NCI-H2029 (cell line): ENCODE results near the gene NLN.
"Not testable (repeated sequence)": the region's sequence is repeated elsewhere in the genome, so short reads cannot be mapped to it uniquely, and the experiment has no call there.

Experiments used
- DNase-seq: peaks from one replicate; lab custom pipeline; 2025; lab: John Stamatoyannopoulos, UW

Gene NLN

DNA sequence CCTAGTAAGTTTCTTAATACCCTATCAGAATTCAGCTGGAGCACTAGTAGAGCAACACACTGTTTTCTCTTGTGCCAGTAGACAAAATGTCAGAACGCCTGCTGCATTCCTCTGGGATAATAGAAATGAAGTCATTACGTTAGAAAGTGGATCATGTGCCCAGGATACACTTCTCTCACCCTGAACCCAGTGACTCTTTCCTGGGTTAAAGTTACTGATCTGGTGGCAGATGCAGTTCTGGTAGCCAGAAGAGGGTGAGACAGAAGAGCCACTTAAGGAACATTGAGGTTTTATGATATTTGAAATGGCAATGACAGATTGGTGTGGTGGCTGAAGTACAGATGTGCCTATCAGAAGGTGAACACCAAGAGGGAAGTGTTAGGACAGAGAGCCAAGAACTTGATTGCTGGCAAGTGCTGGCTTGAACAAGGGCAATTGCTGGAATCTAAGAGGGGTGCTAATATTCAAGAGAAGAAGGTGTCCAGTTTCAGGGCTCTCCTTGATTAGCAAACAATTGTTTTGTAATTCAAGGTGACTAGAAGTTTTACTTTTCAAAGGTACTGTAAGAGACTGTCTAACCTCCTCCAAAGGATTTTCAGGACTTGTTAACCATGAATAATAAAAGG, 110.7 kb downstream of the NLN start:
- DNase-seq: peak; percentile 17

DNA sequence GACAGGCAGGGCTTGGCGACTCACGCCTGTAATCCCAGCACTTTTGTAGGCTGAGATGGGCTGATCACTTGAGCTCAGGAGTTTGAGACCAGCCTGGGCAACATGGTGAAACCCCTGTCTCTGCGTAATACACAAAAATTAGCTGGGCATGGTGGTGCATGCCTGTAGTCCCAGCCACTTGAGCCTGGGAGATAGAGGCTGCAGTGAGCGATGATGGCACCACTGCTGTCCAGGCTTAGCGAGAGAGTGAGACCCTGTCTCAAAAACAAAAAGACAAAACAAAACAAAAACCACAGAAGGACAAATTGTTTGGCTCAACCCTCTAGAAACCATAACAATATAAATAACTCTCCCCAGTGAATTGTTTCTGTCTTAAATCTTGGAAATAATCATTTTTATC, 111.8 kb downstream of the NLN start:
- DNase-seq: no peak

DNA sequence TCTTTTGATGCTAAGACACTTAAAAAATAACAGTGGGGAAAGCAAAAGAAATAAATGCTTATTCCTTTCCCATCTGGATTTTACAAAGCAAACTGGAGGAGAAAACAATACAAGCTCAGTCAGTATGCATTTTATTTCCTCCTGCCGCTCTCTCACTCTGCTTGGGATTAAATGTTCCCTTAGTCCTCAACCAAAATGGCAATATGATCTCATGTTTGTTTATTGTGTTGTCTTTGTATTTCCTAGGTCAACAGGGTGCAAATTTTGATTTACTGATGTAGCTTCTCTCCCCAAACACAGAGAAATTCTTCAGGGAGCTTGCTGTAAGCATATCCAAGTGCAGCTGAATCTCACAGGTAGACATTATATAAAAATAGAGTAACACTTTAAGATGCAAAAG, 112.3 kb downstream of the NLN start:
- peak; percentile 15 for DNase-seq

DNA sequence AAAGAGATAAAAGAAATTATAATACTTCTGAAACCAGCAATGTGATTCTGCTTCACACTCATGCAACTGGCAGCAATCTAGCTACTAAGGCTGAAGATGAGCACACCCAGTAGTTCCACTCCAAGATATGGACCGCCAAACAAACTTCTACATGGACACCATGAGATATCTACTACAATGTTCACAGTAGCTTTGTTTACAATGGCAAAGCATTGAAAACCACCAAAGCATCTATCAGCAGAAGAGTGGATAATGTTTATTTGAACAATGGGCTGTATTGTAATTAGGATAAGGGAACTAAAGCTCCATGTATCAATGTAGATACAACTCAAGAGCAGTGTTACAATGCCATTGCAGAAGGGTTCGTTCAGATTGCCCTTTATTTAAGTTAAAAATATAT, 113.2 kb downstream of the NLN start:
- peak; percentile 53 for DNase-seq

DNA sequence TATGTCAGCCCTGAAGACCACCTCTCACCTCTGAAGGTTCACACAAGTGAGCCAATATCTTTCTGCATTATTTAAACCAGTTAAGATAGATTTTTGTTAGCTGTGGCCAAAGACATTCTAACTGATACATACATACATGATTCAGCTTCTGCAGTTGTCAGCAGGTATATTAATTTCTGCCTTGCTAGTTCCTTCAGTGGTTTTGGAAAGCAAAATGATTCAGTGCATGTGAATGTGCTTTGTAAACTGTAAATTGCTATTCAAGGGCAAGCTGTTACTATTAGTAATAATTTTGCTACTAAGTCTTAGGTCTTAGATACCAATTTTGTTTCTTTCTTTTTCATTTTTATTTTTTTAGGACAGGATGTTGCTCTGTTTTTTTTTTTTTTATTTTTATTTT, 115.1 kb downstream of the NLN start:
- no peak for DNase-seq

DNA sequence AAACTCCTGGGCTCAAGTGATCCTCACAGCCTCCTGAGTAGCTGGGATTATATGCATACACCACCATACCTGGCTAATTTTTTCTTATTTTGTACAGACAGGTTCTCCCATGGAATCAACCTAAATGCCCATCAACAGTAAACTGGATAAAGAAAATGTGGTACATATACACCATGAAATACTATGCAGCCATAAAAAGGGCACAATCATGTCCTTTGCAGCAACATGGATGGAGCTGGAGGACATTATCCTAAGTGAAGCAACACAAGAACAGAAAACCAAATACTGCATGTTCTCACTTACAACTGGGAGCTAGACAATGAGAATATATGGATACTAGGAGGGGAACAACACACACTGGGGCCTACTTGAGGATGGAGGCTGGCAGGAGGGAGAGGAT, 117.2 kb downstream of the NLN start:
- not testable (repeated sequence) for DNase-seq

DNA sequence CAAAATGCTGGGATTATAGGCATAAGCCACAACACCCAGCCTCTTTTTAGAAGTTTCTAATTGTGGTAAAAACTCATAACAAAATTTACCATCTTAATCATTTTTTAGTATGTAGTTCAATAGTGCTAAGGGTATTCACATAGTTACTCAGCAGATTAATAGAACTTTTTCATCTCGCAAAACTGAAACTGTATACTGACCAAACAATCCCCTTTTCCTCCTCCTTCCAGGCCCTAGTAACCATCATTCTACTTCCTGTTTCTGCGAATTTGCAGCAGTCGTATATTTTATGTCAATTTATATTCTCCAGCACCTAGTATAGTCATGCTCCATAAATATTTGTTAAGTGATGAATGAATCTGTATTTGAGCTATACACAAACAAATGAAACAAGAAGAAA, 118.1 kb downstream of the NLN start:
- no peak for DNase-seq

DNA sequence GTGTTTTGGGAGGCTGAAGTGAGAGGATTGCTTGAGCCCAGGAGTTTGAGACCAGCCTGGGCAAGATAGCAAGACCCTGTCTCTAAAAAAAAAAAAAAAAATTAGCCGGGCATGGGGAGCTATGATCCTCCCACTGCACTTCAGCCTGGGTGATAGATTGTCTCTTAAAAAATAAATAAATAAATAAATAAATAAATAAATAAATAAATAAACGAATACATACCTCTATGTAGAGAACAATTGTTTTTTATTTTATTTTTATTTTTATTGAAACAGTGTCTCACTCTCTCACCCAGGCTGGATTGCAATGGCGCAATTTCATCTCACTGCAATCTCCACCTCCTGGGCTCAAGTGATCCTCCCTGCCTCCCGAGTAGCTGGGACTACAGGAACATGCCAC, 122.8 kb downstream of the NLN start:
- not testable (repeated sequence) for DNase-seq

DNA sequence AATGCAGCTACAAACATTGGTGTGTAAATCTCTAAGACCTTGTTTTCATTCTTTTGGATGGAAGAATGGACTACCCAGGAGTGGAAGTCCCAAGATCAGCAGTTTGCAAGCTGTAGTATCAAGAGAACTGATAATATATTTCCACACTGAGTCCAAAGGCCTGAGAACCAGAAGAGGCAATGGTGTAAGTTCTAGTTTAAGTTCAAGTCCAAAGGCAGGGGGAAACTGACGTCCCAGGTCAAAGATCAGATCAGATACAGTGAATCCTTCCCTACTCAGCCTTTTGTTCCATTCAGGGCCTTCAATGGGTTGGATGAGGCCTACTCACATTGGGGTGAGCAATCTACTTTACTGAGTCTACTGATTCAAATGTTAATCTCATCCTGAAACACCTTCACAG, 124.1 kb downstream of the NLN start:
- no peak for DNase-seq

DNA sequence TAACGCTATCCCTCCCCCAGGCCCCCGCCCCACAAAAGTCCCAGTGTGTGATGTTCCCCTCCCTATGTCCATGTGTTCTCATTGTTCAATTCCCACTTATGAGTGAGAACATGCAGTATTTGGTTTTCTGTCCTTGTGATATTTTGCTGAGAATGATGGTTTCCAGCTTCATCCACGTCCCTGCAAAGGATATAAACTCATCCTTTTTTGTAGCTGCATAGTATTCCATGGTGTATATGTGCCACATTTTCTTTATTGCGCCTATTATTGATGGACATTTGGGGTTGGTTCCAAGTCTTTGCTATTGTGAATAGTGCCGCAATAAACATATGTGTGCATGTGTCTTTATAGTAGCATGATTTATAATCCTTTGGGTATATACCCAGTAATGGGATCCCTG, 125.0 kb downstream of the NLN start:
- not testable (repeated sequence) for DNase-seq

DNA sequence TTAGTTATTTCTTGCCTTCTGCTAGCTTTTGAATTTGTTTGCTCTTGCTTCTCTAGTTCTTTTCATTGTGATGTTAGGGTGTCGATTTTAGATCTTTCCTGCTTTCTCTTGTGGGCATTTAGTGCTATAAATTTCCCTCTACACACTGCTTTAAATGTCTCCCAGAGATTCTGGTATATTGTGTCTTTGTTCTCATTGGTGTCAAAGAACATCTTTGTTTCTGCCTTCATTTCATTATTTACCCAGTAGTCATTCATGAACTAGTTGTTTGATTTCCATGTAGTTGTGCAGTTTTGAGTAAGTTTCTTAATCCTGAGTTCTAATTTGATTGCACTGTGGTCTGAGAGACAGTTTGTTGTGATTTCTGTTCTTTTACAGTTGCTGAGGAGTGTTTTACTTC, 127.9 kb downstream of the NLN start:
- not testable (repeated sequence) for DNase-seq

DNA sequence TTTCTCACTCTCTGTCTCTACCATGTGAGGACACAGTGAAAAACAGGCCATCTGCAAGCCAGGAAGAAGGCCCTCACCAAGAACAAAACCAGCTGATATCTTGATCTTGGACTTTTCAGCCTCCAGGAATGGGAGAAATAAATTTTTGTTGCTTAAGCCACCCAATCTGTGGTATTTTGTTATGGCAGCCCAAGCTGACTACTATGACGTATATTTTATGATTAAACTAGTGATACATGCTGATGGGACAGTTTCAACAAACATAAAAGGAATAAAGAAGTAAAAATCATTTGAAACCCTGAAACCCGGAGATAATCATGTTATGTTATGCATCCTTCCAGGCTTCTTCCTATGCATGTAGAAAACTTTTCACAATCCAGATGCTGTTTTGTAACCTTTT, 132.9 kb downstream of the NLN start:
- DNase-seq: no peak

DNA sequence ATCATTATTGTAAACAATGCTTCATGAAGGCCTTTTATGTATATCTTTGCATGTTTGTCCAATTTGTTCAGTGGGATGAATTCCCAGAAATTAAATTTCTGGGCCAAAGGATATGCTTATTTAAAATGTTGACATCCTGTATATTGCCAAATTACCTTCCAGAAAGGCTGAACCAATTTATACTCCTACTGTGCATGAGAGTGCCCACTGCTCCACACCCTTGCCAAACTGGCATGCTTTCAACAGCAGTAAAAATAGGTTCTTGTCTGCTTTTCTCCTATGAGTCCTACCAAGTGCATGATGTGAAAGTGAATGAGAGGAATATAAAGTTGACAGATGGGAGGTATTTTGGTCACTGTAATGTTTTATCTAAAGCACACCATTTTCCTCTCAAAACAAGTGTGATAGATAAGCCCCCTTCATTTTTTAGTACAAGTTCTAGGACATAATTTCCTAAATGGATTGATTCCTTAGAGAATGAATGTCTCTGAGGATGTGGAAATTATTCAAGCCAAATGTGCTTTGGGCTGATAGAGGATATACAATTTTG, 133.8 kb downstream of the NLN start:
- DNase-seq: no peak

DNA sequence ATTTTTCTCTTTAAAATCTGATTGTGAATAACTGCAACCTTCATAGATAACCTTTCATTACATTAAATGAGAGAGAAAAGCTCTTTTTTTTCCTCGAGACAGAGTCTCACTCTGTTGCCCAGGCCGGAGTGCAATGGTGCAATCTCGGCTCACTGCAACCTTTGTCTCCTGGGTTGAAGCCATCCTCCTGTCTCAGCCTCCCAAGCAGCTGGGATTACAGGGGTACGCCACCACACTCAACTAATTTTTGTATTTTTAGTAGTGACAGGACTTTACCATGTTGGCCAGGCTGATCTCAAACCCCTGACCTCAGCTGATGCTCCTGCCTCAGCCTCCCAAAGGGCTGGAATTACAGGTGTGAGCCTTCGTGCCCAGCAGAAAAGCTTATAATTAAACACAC, 134.5 kb downstream of the NLN start:
- no peak for DNase-seq

DNA sequence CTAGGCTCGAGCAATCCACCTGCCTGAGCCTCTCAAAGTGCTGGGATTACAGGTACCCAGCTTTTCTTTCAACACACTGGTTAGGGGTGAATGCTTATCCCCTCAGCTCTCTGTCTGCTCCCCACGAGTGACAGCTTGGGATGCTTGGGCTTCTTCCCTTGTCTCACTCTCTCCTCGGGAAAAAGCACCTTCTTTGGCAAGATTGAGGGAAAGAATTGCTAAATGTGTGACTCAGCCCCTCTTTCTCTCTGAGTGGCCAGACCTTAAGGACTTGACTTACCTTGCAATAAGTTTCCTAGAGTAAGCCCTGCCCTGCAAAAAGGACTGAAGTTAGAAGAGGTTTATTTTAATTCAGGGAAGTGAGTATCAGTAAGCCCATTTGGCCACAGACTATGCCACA, 136.3 kb downstream of the NLN start:
- no peak for DNase-seq

DNA sequence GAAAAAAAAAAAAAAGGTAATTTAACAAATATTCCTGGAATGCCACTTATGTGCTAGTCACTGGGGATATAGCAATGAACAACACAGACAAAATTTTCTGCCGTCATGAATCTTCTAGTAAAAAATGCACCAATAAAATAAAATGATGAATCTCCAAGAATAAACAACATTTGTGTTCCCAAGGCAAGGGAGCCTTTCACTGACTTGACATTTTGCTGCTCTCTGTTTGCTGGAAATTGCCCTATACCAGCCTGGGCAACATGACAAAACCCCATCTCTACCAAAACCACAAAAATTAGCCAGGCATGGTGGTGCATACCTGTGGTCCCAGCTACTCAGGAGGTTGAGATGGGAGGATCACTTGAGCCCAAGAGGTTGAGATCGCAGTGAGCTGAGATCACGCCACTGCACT, 139.8 kb downstream of the NLN start:
- DNase-seq: no peak

DNA sequence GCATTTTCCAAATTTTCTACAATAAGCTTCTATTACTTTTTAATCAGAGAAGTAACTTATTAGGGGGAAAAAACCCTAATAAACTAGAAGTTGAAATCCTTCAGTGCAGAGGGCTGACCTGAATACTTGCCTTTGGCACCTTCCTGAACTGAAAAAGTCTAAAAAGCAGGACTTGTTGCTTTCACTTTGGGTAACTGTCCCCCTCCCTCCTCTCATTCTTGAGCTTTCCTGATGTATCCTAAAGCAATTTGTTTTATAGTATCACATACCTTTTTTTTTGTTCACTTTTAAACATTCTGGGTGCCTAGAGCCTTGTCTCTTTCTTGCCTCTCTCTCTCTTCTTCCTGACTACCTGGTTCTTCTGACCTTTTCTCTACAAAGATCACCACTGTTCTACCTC, 140.4 kb downstream of the NLN start:
- no peak for DNase-seq

DNA sequence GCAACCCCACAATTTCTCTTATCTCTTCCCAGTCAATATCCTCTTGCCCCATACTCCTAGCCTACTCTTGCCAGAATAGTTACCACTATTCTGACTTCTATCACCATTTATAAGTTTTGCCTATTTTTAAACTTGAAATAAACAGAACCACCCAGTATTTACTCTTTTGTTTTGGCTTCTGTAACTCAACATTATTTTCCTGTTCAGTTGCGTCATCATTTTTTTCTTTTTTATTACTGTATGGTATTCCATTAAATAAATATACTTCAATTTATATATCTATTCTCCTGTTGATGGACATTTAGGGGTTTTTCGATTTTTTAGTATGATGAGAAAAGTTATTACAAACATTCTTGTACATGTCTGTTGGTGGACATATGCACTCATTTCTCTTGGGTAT, 141.7 kb downstream of the NLN start:
- no peak for DNase-seq

DNA sequence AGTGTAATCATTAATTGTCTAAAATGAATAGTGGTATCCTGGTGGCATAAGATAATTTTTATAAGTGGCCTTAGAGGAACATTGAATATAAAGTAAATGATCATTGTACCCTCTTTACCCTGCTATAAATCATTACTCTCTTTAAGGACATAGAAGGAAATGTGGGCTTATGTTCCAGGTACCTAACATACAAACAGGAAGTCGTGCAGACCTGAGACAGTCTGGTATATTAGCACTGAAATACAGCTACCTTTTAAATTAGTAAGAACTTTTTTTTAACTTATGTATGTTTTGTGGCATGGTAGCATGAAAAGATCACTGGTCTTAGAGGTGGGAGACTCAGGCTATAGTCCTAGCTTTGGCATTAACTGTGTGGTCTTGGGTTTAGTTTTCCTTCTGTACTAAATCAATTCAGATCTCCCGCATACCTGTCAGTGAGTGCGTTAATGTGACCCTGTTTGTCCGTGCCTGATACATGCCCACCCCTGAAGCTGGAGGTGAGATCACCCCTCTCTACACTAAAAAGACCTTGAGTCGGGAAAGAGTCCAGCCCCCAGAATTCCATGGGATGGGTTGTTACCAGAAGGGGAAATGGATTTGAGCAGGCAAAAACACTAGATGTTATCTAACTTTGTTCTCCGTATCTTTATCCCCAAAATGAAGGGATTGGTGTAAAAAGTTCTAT, 145.0 kb downstream of the NLN start:
- no peak for DNase-seq

DNA sequence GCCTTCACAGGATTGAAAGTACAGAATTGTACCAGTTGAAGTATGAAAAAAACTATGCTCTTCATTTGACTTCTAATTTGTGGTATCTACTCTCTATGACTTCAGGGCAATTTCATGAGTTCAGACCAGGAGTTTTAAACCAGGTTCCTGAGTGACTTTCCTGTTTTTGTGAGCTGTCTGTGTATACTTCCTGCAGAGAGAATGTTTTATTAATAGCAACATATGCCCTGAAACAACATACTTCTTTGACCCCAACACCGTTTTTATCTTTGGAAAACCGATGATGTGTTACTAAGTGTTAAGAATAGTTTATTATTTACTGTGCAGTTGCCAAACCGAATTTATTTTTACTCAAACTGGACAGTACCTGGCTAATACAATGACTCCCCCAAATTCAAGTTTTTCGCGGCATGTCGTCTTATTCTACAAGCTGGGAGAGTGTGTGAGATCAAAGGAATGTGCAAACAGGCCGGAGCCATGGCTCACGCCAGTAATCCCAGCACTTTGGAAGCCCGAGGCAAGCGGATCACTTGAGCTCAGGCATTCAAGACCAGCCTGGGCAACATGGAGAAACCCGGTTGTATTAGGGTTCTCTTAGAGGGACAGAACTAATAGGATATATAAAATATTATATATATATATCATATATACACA, 145.7 kb downstream of the NLN start:
- no peak for DNase-seq

DNA sequence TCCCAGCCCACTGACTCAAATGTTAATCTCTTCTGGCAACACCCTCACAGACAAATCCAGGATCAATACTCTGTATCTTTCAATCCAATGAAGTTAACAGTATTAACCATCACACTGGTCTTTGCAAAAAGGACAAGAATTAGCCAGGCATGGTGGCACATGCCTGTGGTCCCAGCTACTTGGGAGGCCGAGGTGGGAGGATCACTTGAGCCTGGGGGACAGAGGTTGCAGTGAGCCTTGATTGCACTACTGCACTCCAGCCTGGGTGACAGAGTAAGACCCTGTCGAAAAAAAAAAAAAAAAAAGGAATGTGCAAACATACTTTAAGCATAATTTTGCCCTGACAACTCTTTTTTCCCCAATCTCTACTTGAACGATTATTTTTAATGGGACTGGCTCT, 146.5 kb downstream of the NLN start:
- DNase-seq: no peak

DNA sequence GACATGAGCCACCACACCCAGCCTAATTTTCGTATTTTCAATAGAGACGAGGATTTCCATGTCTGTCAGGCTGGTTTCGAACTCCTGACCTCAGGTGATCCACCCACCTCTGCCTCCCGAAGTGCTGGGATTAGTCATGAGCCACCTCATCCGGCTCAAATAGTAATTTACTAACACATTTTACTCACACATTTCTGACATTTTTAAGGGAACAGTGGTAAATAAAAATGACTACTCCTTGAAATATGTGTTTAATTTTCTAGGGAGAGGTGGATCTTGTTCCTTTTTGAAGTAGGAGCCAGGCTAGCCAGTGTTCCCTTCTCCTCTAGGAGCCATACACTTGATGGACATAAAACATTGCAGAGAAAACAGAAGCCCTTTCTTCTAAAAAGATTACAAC, 149.2 kb downstream of the NLN start:
- no peak for DNase-seq

DNA sequence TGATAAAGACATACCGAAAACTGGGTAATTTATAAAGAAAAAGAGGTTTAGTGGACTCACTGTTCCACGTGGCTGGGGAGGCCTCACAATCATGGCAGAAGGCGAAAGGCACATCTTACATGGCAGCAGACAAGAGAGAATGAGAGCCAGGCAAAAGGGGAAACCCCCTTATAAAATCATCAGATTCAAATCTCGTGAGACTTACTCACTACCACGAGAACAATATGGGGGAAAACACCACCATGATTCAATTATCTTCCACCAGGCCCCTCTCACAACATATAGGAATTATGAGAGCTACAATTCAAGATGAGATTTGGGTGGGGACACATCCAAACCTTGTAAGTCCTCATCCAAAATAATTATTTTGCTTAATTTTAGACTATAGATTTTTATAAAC, 149.8 kb downstream of the NLN start:
- DNase-seq: not testable (repeated sequence)
